ENCODE results near the gene BCAR1.
A peak's percentile ranks its signal among the peaks of the same experiment; 100 is the strongest.
"Not testable (repeated sequence)": the region's sequence is repeated elsewhere in the genome, so short reads cannot be mapped to it uniquely, and the experiment has no call there.

BCAR1 gene

GRCh38 chr16:75252946-75253911, 1.8 kb upstream of the BCAR1 start:
- DNase-seq, result no peak

- no peak for DNase-seq
These were observed 833 bp upstream of the BCAR1 start for GRCh38 chr16:75252049-75252864.

GRCh38 chr16:75250809-75251279, 580 bp downstream of the BCAR1 start:
- peak in 1 of 2 donors; percentile 28 for DNase-seq

GRCh38 chr16:75250089-75250808, 1.2 kb downstream of the BCAR1 start:
- no peak for DNase-seq

GRCh38 chr16:75249441-75249840, 2.0 kb downstream of the BCAR1 start:
- no peak for DNase-seq

GRCh38 chr16:75248536-75249380, 2.7 kb downstream of the BCAR1 start:
- no peak for DNase-seq

- DNase-seq, result no peak
These were observed 3.3 kb downstream of the BCAR1 start for GRCh38 chr16:75248142-75248535.

- no peak for DNase-seq
These were observed 4.2 kb downstream of the BCAR1 start for GRCh38 chr16:75247249-75247648.

- DNase-seq, result no peak
These were observed 4.8 kb downstream of the BCAR1 start for GRCh38 chr16:75246504-75247205.

GRCh38 chr16:75244844-75245758, 6.3 kb downstream of the BCAR1 start:
- no peak for DNase-seq

- DNase-seq, result no peak
These were observed 7.1 kb downstream of the BCAR1 start for GRCh38 chr16:75244225-75244809.

- no peak for DNase-seq
These were observed 7.7 kb downstream of the BCAR1 start for GRCh38 chr16:75243667-75244224.

GRCh38 chr16:75242436-75243078, 8.9 kb downstream of the BCAR1 start:
- DNase-seq, result not testable (repeated sequence)

GRCh38 chr16:75241955-75242354, 9.5 kb downstream of the BCAR1 start:
- DNase-seq, result no peak

- no peak for DNase-seq
These were observed 10.0 kb downstream of the BCAR1 start for GRCh38 chr16:75241412-75241811.

GRCh38 chr16:75240633-75241032, 10.8 kb downstream of the BCAR1 start:
- DNase-seq, result not testable (repeated sequence)

GRCh38 chr16:75239542-75240122, 11.8 kb downstream of the BCAR1 start:
- no peak for DNase-seq

GRCh38 chr16:75238853-75239541, 12.4 kb downstream of the BCAR1 start:
- DNase-seq, result no peak

All from stimulated activated CD4-positive, alpha-beta T cell treated with anti-CD3 and anti-CD28 coated beads, Interleukin-2, amount 100 ng/mL, for 24 hours (primary cell).